HG02840 (cell line): ENCODE data around the gene ANKRD11.

Experiments used
- ATAC-seq: cut with Tn5 transposase; IDR thresholded peaks from one replicate; pipeline ENCODE4 v1.9.1; 2021; ENCODE audit warnings: mild to moderate bottlenecking, moderate library complexity, moderate number of reproducible peaks; ENCODE audit not compliant: unreplicated experiment, low FRiP score

Gene ANKRD11

GRCh38 chr16:89357055-89357816 is 133.1 kb downstream of the ANKRD11 start:
- no peak for ATAC-seq

GRCh38 chr16:89355686-89356085 is 134.7 kb downstream of the ANKRD11 start:
- ATAC-seq = no peak

DNA sequence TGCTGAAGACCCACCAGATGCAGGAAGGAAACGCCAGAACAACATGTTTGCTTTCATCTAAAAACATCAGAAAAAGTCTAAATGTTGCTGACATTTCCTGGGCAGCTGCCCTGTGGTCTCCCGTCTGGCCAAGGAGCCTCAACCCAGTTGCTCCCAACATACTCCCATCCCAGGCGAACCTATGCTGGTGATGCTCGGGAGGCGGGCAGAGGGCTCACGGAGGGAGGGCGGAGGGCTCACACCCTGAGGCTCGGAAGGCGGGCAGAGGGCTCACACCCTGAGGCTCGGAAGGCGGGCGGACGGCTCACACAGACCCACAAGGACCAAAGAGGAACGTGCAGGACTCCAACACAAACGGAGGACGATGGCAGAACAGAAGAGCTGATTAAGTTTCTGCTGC is 135.4 kb downstream of the ANKRD11 start:
- no peak for ATAC-seq

- no peak for ATAC-seq
These were observed 136.0 kb downstream of the ANKRD11 start for GRCh38 chr16:89354325-89354724.

- no peak for ATAC-seq
These were observed 138.2 kb downstream of the ANKRD11 start for GRCh38 chr16:89352091-89352681.

DNA sequence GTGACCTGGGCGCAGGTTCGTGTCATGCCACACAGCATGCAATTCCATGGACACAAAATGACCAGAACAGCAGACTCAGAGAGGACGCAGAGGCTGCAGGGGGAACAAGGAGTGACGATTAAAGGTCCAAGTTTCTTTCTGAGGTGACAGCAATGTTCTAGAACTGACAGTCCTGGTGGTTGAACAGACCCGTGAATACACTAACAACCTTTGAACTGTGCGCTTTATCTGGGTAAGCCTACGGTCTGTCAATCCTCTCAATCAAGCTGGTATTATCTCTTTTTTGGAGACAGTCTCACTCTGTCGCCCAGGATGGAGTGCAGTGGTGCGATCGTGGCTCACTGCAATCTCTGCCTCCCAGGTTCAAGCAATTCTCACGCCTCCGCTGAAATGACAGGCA is 138.7 kb downstream of the ANKRD11 start:
- no peak for ATAC-seq

DNA sequence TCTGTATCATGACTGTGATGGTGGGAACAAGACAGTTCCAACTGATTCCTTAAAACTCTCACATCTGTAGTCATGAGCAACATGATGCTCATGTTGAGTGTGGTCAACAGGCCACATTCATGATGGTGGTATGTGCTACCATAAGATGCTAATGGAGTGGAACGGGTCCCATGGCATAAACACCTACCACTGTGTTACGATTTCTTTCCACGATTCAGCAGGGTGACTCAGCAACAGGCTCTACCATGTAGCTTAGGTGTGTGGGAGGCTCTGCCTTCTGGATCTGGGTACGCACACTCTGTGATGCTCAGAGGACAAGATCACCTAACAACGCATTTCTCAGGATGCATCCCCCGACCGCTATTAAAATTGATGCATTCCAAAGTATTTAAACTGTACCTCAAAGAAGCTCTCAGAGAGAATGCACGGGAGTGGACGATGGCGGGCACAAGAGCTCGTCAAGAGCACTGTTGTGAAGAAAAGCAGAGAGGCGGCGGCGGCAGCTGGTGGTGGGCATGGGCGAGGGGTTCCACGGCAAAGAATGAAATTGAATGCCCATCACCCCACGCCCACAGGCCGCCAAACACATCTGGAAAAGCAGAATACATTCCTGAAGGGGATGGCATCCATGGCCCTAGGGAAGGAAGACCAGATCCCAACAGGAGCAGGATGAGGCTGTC is 139.5 kb downstream of the ANKRD11 start:
- no peak for ATAC-seq

DNA sequence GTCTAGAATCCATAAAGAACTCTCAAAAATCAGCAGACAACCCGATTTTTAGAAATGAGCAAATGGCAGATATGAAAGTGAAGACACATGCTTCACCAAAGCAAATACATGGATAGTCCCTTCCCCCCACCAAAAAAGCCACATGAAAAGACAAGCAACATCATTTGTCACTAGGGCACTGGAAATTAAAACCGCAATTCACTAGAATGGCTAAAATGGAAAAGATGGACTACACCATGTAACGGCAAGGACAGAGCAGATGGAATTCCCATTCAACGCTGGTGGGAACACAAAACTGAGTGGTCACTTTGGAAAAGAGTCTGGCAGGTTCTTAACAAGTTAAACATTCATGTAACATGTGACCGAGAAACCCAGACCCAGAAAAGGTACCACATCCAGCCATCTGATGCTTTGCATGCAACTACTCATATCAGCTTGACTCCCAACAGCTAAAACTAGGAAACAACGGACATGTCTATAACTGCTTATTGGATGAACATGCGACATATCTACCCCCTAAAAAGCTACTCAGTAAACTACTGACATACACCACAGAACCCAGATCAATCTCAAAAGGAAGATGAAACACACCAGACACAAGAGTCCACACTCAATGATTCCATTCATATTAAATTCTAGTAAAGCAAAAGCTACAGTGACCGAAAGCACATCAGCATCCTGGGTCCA is 140.3 kb downstream of the ANKRD11 start:
- no peak for ATAC-seq

DNA sequence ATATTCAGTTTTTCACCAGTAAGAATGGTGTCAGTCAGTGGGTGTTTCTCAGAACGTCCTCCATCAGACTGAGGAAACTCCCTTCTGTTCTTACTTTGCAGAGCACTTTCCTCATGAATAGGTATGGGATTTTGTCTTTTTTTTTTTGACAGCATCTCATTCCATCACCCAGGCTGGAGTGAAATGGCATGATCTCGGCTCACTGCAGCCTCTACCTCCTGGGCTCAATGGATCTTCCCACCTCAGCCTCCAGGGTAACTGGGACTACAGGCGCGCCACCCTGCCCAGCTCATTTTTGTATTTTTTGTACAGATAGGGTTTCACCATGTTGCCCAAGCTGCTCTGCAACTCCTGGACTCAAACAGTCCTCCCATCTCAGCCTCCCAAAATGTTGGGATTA is 142.6 kb downstream of the ANKRD11 start:
- no peak for ATAC-seq

- ATAC-seq = no peak
These were observed 143.5 kb downstream of the ANKRD11 start for GRCh38 chr16:89346869-89347268.

GRCh38 chr16:89345642-89346150 is 144.7 kb downstream of the ANKRD11 start:
- no peak for ATAC-seq

- no peak for ATAC-seq
These were observed 145.3 kb downstream of the ANKRD11 start for GRCh38 chr16:89344846-89345611.

DNA sequence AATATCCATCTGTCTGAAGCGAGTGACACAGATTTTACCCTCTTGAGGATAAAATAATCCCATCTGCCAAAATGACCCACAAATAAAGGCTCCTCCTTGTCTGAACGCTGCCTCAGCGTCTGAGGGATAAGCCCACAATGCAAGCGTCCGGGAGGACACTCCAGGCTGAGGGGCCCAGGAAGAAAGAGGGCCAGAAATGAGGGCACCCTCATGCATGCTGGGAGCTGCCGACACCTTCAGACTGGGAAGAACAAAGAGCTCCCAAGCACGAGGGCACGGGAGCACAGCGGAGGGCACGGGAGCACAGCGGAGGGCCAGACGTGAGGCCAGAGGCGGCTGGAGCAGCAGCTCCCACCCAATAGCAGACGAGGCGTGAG is 145.9 kb downstream of the ANKRD11 start:
- ATAC-seq = no peak

- no peak for ATAC-seq
These were observed 146.6 kb downstream of the ANKRD11 start for GRCh38 chr16:89343501-89344457.

- no peak for ATAC-seq
These were observed 148.4 kb downstream of the ANKRD11 start for GRCh38 chr16:89341697-89342694.

DNA sequence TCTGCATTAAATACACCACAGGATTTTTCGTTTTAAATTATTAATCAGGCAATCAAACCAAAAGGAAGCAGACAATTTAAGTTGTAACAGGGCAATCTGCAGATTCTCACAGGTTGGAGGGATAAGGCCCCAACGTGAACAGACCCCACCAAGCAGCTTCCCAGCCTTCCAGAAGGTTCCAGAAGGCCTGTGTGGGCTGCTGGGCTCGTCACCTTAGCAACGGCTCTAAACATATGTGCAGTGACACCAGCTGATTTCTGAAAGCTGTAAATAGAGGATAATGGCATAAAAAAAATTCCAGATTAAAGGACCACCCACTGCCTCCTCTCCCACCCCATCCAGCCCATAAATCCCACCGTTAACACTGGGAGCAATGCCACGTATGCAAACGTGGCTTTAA is 149.1 kb downstream of the ANKRD11 start:
- ATAC-seq = no peak

- no peak for ATAC-seq
These were observed 151.5 kb downstream of the ANKRD11 start for GRCh38 chr16:89338863-89339262.

GRCh38 chr16:89337965-89338364 is 152.4 kb downstream of the ANKRD11 start:
- no peak for ATAC-seq
